ENCODE data around the gene BAZ2B.

BAZ2B gene

DNA sequence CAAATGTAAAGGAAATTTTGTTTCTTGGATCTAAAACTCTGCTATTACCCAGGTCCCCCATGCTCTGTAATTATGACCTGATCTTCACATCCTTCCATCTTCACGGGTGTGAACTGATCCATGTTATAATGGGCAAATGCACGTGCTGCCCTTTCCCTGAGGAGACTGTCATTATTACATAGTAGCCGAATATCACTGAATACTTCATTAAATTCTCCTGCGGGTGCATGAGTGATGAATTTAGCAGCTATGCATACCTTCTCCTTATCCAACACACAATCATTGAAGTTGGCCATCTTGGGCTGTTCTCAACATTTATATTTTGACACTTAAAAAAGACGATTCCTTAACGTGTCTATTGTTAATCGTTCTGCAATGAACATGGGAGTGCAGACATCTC is 153.4 kb downstream of the BAZ2B start:
- Mint-ChIP-seq H3K4me1 (ENCODE audit: low read depth) (no peaks in the 10 kb centered on the region), H3K9me3 (peaks cover 4% of the 10 kb centered on the region), H3K27me3 (ENCODE audit: low read depth) (no peaks in the 10 kb centered on the region), H3K27ac (no peak overlapping the region), H3K36me3 (ENCODE audit: low read depth) (no peaks in the 10 kb centered on the region), H3K4me3 (no peak overlapping the region)
- no peak for DNase-seq (ENCODE audit: low spot score)

DNA sequence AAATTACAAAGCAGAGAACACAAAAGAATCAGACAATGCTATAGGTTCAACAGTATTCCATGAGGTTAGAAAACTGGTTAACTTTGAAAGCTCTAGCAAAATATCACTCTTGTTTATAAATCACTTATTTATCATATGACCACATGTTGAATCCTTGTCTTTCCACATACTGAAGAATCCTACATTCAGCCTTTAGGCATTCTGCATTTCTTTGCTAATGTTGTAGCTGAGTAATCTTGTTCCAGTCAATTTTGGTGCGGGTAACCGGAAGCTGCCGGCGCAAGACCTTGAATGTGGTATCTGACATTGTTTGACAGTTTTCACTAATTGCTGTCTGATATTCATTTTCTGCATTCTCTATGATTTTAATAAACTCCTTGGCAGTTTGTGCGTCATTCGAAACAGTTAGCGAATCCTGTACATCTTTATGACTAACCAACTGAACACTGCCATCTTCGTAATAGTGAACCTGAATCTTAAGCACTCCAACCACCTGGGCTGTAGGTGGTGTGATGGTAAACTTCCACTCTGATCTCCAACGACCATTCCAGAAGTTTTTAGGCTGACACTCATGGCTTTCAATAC is 154.1 kb downstream of the BAZ2B start:
- Mint-ChIP-seq H3K27ac (no peak overlapping the region), H3K4me1 (ENCODE audit: low read depth) (peaks cover 4% of the 10 kb centered on the region), H3K36me3 (ENCODE audit: low read depth) (no peaks in the 10 kb centered on the region), H3K4me3 (no peak overlapping the region), H3K27me3 (ENCODE audit: low read depth) (no peaks in the 10 kb centered on the region), H3K9me3 (no peaks in the 10 kb centered on the region)
- DNase-seq (ENCODE audit: low spot score): no peak

DNA sequence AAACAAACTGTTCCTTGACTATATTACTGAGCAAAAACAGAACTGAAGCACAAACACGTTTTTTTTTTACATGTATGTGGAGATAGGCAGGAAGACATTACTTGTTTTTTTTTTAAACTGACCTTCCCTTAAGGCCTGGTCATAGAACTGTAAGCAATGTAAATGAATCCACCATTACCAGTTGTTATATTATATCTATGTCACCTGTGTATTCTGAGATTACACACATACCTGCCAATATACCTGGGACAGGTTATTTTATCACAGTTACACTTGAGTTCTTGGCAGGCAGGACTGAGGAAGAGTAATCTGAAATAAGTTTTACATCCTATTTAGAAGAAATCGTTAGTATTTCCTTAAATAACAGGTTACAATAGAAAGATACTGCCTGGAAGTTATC is 155.3 kb downstream of the BAZ2B start:
- no peaks in the 10 kb centered on the region for H3K9me3 Mint-ChIP-seq
- H3K27ac Mint-ChIP-seq: no peak overlapping the region
- H3K36me3 Mint-ChIP-seq (ENCODE audit: low read depth): no peaks in the 10 kb centered on the region
- peaks cover 9% of the 10 kb centered on the region for H3K4me1 Mint-ChIP-seq (ENCODE audit: low read depth)
- no peak for DNase-seq (ENCODE audit: low spot score)
- no peak overlapping the region for H3K4me3 Mint-ChIP-seq
- H3K27me3 Mint-ChIP-seq (ENCODE audit: low read depth): no peaks in the 10 kb centered on the region

DNA sequence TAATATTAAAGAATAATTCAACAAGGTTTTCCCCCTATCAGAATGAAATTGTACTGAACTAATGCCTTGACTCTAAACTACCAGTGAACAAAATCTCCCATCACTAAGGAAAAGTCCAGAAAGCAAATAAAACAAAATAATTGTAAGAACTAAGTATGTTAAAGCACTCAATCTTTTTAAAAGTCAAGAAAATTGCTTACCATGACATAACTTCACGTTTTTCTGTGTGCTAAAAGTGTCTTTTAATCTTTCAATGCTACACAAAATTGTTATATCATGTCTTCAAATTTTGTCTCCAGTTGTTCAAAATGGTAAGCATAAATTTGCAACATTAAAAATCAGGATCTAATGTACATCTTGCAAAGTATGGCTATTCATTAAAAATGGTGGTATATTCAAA is 156.1 kb downstream of the BAZ2B start:
- Mint-ChIP-seq H3K9me3 (no peaks in the 10 kb centered on the region), H3K27me3 (ENCODE audit: low read depth) (no peaks in the 10 kb centered on the region), H3K4me1 (ENCODE audit: low read depth) (peaks cover 11% of the 10 kb centered on the region), H3K27ac (no peak overlapping the region), H3K4me3 (no peak overlapping the region), H3K36me3 (ENCODE audit: low read depth) (no peaks in the 10 kb centered on the region)
- no peak for DNase-seq (ENCODE audit: low spot score)

DNA sequence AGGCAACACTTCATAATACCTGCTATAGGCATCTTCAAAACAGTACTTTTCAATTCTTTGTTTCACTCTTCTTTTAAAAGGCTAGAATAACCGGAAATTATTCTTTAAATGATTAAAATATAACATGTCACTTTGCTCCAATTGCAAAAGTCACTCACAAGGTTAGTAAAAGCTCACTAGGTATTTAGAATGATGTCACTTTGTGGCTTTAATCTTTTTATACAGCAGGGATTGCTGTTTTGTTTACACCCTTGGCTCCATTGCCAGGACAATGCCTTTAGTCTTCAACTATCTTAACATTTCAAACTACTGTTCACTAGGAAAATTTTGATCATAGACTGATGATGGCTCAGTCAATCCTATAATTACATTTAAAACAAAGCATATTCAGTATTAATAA is 157.1 kb downstream of the BAZ2B start:
- Mint-ChIP-seq H3K4me3 (no peak overlapping the region), H3K9me3 (no peaks in the 10 kb centered on the region), H3K27ac (no peak overlapping the region), H3K27me3 (ENCODE audit: low read depth) (no peaks in the 10 kb centered on the region), H3K36me3 (ENCODE audit: low read depth) (no peaks in the 10 kb centered on the region), H3K4me1 (ENCODE audit: low read depth) (peaks cover 11% of the 10 kb centered on the region)
- DNase-seq (ENCODE audit: low spot score): no peak

DNA sequence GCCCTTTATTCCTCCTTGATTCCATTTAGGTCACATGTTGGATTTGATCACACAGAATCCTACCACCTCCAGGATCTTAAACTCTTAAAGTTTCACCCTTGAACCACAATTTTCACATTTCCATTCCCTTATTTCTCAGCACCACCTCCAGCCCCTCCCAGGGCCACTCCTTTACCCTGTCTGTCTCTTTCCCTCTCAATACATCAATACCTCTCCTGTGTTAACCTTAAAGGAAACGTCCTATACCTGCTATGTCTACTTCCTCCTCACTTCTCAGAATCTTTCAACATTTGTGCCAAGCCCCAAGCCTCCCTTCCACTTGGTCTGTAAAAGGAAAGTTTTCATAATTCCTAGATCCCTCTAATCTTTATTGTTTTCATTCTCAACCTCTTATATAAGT is 158.8 kb downstream of the BAZ2B start:
- Mint-ChIP-seq H3K27ac (no peak overlapping the region), H3K36me3 (ENCODE audit: low read depth) (no peaks in the 10 kb centered on the region), H3K27me3 (ENCODE audit: low read depth) (no peaks in the 10 kb centered on the region), H3K4me3 (no peak overlapping the region), H3K9me3 (no peaks in the 10 kb centered on the region), H3K4me1 (ENCODE audit: low read depth) (peaks cover 11% of the 10 kb centered on the region)
- no peak for DNase-seq (ENCODE audit: low spot score)

DNA sequence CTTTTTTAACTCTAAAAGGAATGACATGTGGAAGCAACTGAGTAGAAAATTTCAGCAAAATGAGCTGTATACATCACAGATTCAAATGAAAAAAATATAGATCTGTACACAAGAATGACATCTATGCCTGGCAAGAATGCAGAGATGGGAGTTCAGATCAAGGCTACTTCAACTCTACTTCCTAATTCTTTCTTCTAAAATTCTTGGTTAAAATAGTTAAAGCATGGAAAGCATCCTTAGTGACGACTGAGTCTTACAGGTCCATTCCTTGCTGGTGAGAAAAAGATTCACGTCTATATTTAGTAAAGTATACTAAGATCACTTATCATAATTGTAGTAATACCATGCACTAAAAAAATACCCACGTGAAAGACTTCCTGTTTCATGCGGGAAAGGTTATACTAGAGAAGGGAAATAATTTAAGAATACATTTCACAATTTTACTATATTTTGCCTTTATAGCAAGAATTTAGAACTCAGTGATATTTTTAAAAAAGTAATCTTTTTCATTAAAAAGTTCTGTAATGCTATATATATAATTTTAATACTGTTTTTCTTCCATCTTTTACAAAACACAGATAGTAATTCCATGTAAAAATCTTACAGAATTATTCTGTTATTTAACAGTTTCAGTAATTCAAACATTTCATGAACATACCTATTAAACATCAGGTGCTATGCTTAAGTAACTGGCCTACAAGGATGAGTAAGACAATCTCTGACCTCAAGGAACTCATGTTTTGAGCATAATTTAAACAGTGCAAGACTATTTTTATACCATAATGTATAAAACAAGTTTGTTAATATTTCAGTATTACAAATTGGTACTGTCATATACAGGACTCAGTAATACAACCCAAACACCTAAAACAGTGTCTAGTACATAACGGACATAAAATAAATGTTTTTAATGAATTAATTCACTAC is 159.6 kb downstream of the BAZ2B start:
- Mint-ChIP-seq H3K4me3 (no peak overlapping the region), H3K9me3 (no peaks in the 10 kb centered on the region), H3K36me3 (ENCODE audit: low read depth) (no peaks in the 10 kb centered on the region), H3K27ac (no peak overlapping the region), H3K4me1 (ENCODE audit: low read depth) (peaks cover 11% of the 10 kb centered on the region), H3K27me3 (ENCODE audit: low read depth) (no peaks in the 10 kb centered on the region)
- no peak for DNase-seq (ENCODE audit: low spot score)

DNA sequence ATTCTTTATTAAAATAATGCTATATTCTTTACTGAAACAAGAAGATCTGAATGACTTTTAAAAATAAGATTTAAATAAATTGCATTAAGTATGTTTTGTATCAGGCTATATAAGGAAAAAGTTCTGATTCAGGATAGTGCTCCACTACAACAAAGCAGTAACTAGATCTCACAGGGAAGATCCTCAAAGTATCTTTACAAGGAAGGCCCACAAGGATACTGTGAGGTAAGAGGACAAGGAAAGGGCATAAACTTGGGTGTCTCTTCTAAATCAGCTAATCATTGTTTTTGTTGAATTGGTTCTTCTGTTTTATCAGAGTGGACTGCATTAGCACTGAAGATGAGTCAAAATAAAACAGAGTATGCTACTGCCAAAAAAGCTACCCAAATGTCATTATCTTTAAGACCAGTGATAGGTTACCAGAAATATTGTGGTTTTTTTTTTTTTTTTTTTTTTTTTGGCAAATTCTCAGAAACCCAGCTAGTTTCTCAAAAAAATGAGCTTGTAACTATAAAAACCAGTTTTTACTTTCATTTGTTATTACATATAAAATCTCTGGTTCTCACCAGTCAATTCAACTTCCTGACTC is 160.9 kb downstream of the BAZ2B start:
- Mint-ChIP-seq H3K36me3 (ENCODE audit: low read depth) (no peaks in the 10 kb centered on the region), H3K4me3 (no peak overlapping the region), H3K9me3 (no peaks in the 10 kb centered on the region), H3K4me1 (ENCODE audit: low read depth) (peaks cover 11% of the 10 kb centered on the region), H3K27ac (no peak overlapping the region), H3K27me3 (ENCODE audit: low read depth) (no peaks in the 10 kb centered on the region)
- no peak for DNase-seq (ENCODE audit: low spot score)

DNA sequence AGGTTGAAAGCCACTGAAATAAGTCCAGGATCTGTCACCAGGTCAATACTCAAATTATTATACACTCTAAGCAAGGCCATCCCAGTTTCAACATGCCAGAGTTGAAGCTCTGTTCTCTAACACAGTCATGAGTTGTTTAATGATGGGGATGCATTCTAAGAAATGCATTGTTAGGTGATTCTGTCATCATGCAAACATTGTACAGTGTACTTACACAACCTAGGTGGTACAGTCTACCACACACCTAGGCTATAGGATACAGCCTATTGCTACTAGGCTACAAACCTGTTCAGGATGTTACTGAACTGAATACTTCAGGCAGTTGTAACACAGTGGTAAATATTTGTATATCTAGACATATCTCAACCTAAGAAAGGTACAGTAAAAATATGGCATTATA is 162.2 kb downstream of the BAZ2B start:
- no peak overlapping the region for H3K4me3 Mint-ChIP-seq
- H3K36me3 Mint-ChIP-seq (ENCODE audit: low read depth): no peaks in the 10 kb centered on the region

DNA sequence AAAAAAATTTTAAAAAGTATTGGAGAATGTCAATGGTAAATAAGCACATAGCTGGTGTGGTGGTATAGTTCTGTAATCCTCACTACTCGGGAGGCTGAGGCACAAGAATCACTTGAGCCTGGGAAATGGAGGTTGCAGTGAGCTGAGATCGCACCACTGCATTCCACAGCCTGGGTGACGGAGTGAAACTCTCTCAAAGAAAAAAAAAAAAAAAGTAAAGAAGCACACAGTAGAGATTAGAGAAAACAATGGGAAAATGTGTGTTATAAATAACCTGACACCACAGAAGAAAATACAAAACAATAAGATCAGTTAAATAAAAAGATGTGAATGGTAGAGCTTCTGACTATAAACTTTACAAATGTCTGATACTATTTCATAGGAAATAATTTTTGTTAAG is 166.2 kb downstream of the BAZ2B start:
- H3K4me1 Mint-ChIP-seq (ENCODE audit: low read depth): no peaks in the 10 kb centered on the region
- no peaks in the 10 kb centered on the region for H3K36me3 Mint-ChIP-seq (ENCODE audit: low read depth)
- H3K27ac Mint-ChIP-seq: no peak overlapping the region
- no peak overlapping the region for H3K4me3 Mint-ChIP-seq
- H3K27me3 Mint-ChIP-seq (ENCODE audit: low read depth): no peaks in the 10 kb centered on the region
- DNase-seq (ENCODE audit: low spot score): no peak
- H3K9me3 Mint-ChIP-seq: no peaks in the 10 kb centered on the region

More for the DNA sequence above, 162.2 kb downstream of the BAZ2B start:
- DNase-seq (ENCODE audit: low spot score): no peak
- H3K27me3 Mint-ChIP-seq (ENCODE audit: low read depth): no peaks in the 10 kb centered on the region
- peaks cover 11% of the 10 kb centered on the region for H3K4me1 Mint-ChIP-seq (ENCODE audit: low read depth)
- no peaks in the 10 kb centered on the region for H3K9me3 Mint-ChIP-seq
- no peak overlapping the region for H3K27ac Mint-ChIP-seq

DNA sequence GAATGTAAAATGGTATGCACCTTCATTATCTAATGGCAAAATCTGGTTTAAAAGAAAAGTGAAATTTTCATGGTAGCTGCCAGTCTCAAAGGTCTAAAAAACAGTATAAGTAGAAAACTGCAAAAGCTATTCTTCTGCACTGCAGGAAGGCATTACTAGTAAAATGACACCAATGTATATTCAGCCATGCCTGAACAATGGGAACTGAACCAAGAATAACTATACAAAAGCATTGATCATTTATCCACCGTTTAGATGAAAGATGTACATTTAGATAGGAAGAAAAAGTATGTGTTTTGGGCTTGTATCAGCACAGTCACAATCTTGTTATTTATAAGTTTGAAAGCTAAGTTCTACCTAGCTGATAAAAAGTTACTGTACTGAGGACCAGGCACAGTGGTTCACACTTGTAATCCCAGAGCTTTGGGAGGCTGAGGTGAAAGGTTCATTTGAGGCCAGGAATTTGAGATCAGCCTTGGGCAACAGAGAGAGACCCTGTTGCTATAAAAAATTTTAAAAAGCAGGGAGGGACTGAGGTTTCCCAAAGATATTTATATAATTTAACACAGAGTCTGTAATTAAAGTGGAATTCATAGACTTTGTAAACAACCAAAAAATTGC is 166.7 kb downstream of the BAZ2B start:
- no peaks in the 10 kb centered on the region for H3K27me3 Mint-ChIP-seq (ENCODE audit: low read depth)
- H3K9me3 Mint-ChIP-seq: no peaks in the 10 kb centered on the region
- no peaks in the 10 kb centered on the region for H3K36me3 Mint-ChIP-seq (ENCODE audit: low read depth)
- H3K4me3 Mint-ChIP-seq: no peak overlapping the region
- no peak for DNase-seq (ENCODE audit: low spot score)
- peaks cover 2% of the 10 kb centered on the region for H3K4me1 Mint-ChIP-seq (ENCODE audit: low read depth)
- H3K27ac Mint-ChIP-seq: no peak overlapping the region

DNA sequence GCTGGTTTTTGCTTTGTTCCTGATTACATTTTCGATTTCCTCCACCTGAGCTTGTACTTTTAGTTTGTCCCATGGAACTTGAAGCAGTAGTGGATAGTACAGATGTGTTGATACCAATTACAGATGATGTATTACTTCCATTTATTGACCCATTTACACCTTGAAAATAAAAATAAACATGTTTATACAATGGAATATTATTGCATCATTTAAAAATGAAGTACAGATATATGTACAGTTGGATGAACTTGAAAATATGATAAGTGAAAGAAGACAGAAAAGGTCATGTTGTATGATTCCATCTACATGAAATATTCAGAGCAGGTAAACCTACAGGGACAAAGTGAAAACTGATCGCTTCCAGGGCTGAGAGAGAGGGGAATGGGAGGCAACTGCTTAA is 169.5 kb downstream of the BAZ2B start:
- H3K4me1 Mint-ChIP-seq (ENCODE audit: low read depth): peaks cover 2% of the 10 kb centered on the region
- no peaks in the 10 kb centered on the region for H3K27me3 Mint-ChIP-seq (ENCODE audit: low read depth)
- H3K27ac Mint-ChIP-seq: no peak overlapping the region
- H3K4me3 Mint-ChIP-seq: no peak overlapping the region
- no peaks in the 10 kb centered on the region for H3K36me3 Mint-ChIP-seq (ENCODE audit: low read depth)
- H3K9me3 Mint-ChIP-seq: no peaks in the 10 kb centered on the region
- DNase-seq (ENCODE audit: low spot score): no peak

DNA sequence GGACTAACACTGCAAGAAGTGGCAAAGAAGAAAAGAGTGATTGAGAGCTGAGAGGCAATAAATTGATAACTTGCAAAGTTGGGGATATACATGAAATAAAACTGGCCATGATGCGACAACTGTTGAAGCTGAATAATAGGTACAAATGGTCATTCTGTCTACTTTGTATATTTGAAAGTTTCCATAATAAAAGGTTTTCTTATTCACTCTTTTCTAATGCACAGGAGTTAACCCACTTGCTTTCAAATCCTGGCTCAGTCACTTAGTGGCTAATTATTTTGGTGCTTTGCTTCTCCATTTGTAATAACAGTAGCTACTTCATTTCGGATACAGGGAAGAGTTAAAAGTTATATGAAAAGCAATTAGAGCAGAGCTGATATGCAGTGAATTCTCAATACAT is 170.1 kb downstream of the BAZ2B start:
- H3K27me3 Mint-ChIP-seq (ENCODE audit: low read depth): no peaks in the 10 kb centered on the region
- H3K9me3 Mint-ChIP-seq: no peaks in the 10 kb centered on the region
- peaks cover 2% of the 10 kb centered on the region for H3K4me1 Mint-ChIP-seq (ENCODE audit: low read depth)
- no peaks in the 10 kb centered on the region for H3K36me3 Mint-ChIP-seq (ENCODE audit: low read depth)
- H3K4me3 Mint-ChIP-seq: no peak overlapping the region
- no peak overlapping the region for H3K27ac Mint-ChIP-seq
- no peak for DNase-seq (ENCODE audit: low spot score)

DNA sequence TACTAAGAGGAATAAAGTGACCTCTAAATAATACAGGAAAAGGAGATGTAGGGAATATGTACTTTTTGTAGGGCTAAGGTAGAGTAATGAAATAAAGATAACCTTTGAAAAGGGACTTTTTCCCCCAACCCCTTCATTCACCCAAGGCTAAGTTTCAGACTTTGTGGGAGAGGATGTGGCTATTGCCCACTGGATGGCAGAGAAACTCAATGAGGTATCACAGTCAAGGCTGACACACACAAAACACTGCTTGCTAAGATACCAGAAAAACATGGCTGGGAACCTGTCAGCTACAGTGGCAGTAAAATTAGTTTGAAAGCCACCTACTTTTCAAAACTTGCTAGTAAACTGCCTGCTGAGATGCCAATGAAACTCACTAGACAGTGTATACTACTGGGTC is 171.0 kb downstream of the BAZ2B start:
- no peaks in the 10 kb centered on the region for H3K9me3 Mint-ChIP-seq
- no peak overlapping the region for H3K4me3 Mint-ChIP-seq
- peak; percentile 5 for DNase-seq (ENCODE audit: low spot score)
- H3K36me3 Mint-ChIP-seq (ENCODE audit: low read depth): no peaks in the 10 kb centered on the region
- H3K4me1 Mint-ChIP-seq (ENCODE audit: low read depth): peaks cover 2% of the 10 kb centered on the region
- H3K27me3 Mint-ChIP-seq (ENCODE audit: low read depth): no peaks in the 10 kb centered on the region
- H3K27ac Mint-ChIP-seq: no peak overlapping the region
